GM19043 (cell line): ENCODE results near the gene ADAMTS3.

Experiments used
- ATAC-seq: cut with Tn5 transposase; IDR thresholded peaks from one replicate; pipeline ENCODE4 v1.9.1; 2021; ENCODE audit warnings: low read depth; ENCODE audit not compliant: unreplicated experiment

ADAMTS3 gene

GRCh38 chr4:72568959-72569718 is at the start of gene ADAMTS3:
Gene ADAMTS3, minus strand, starts transcription at chr4:72569221. Its CDS starts 459 bp downstream, at chr4:72568762.
- no peak for ATAC-seq

GRCh38 chr4:72613959-72614358 is 44.9 kb upstream of the ADAMTS3 start:
- ATAC-seq = no peak

GRCh38 chr4:72606751-72607150 is 37.7 kb upstream of the ADAMTS3 start:
- no peak for ATAC-seq

DNA sequence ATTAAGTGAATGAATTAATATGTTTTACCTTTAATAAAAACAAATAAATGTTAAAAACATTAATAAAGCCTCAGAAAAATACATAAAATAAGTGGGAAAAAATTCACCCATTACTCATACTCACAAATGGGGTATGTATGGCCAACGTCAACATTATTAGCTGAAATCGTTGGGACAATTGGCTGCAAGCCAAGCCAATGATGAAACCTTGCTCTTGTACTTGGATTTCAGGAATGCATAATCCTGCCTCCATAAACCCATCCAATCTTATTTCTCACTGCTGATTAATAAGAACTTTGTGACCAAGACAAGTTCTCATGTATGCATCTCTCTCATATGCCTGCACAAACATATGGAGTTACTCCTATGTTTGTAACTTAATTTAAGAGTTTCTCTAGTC is 35.3 kb upstream of the ADAMTS3 start:
- ATAC-seq = no peak

DNA sequence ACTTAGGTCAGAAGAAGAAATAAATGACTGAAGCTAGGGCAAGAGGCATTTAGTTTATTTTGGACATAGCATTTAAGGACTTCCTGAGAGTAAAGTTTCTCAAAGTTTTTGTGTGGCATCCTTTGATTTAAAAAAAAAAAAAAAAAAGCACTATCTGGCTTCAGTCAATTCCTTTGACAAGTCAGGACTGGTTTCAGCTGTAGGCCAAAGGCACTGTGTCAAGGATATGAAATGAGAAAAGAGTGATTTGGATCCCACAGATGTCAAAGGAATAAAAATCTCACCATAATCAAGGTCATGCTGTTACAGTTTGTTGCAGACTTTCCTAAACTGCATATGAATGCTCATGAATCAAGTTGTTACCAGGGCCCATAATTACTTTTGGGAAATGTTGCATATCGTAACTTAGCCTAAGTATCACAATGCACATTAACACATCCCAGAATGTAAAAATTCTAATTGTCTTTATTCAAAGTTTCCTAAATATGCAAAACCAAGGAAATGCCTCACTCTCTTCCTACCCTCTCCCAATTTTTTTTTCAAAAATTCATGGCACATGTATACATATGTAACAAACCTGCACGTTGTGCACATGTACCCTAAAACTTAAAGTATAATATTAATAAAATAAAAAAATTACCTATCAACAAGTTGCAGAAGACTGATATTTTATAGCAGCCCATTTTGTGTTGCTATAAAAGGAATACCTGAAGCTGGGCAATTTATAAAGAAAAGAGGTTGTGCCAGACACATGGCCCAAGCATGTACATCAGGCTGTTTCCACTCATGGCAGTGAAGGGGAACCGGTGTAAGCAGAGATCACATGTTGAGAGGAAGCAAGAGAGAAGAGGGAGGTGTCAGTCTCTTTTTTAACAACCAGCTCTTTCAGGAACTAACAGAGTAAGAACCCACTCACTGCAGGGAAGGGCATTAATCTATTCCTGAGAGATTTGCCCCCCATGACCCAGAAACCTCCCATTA is 33.7 kb upstream of the ADAMTS3 start:
- no peak for ATAC-seq

DNA sequence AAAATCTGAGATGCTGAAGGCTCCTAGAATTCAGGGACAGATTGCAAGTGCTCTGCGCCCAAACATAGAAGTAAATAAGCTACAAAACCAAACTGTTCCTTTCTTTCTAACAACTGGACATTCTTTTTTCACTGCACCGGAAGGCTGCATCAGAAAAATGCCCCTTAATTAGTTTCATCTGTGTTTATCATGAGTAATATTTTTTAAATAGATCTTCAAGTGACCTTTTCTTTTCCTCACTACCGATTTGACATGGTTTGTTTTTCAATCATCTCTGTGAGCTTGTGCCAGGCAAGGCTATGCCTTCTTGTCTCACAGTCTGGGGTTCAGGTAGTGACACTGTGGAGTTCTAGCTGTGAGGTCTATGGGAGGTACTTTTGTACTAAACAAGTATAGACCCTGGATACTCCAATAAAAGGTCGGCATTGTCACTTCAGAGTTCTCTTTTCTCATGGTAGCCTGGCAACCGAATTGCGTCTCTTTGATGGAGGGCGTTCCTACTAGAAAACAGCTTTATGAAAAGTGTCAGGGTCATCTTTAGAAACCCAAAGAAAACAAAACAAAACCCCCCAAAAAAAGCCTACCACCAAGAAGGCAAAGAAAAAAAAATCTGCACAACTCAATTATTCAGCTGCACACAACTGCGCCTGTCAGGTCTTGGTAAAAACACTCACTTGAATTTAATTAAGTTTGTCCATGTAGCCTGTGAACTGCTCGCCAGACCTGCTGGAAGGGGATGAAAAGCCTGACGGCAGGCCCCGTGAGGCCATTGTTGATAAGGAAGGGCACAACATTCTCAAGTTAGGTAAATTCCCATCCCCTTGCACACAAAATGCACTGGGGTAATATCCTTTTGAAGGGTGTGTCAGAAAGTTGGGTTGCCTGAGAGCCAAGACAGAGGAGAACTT is 22.8 kb upstream of the ADAMTS3 start:
- no peak for ATAC-seq

DNA sequence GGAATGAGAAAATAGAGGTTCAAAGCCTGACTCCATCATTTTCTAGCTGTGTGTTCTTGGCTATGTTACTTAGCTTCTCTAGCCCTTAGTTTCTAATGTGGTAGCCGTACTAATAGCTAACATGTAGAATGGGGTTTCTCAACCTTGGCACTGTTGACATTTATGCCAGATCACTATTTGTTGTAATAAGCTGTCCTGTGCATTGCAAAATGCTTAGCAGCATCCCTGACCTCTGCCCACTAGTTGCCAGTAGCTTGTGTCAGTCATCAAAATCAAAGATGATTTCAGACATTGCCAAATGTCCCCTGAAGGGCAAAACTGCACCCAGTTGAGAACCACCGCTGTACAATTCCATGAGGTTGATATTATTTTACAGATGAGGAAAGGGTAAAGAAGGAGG is 18.3 kb upstream of the ADAMTS3 start:
- ATAC-seq = no peak

GRCh38 chr4:72582853-72583252 is 13.8 kb upstream of the ADAMTS3 start:
- ATAC-seq = no peak

DNA sequence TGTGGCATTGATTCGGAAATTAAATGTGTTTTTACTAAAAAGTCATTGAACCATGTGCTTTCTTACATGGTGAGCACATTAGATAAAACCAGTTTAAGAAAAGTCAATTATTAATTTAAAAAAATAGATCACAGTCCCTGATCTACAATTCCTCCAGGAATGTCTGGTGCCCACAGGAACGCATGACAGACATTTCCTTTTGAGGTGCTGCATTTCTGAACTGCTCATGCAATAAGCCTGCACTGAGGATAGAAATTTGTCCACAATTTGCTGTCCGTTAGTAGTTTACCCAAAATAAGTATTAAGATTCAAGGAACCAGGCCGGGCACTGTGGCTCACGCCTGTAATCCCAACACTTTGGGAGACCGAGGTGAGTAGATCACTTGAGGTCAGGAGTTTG is 8.2 kb upstream of the ADAMTS3 start:
- no peak for ATAC-seq

DNA sequence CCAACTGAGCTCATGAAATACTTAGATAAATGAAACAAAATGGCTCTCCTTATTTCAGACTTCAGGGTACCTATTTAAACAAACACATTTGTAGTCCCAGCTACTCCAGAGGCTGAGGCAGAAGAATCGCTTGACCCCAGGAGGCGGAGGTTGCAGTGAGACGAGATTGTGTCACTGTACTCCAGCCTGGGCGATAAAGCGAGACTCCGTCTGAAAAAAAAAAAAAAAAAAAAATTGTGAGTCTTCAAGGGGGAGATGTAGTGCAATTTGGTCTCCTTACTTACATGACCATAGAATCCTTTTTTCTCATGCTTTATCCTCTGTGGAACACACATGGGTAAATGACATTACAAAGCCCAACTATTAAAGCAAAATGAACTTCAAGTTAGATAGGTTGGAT is 2.3 kb upstream of the ADAMTS3 start:
- ATAC-seq = no peak

GRCh38 chr4:72569719-72570235 is 756 bp upstream of the ADAMTS3 start:
- no peak for ATAC-seq

DNA sequence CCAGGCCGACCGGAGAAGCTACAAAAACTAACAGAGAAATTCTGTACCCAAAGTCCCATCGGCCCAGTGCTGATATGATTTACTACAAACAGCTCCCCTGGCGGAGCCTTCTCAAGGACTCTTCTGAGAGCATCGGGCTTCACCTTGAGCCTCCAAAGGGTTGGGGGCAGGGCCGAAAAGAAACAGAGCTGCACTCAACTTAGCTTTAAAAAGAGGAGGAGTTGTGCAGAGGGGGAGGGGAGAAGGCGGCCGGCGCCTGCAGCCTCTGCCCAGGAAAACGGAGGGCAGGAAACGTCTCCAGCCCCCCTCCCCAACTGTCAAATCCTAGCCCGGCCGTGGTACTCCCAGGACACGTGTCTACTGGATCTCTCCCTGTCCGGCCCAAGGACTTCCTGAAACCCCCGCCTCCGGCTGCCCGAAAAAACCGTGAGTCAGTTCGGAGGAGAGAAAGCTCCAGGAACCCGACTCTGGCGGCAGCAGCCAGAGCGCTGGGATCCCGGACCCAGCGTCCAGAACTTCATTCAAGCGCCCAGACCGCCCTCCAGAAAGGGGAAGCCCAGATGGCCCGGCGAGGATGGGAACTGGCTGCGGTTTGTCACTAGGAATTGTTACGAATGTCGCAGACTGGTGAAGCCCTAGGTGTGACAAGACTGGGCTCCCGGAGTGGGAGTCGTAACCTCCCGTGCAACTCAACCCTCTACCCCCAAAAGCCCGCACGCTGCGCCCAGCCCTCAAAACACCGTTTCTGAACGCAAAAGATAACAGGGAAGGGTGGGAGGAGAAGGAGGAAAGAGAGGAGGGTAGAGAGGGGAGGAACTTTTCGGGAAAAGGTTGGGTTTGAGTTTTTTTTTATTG is 973 bp downstream of the ADAMTS3 start:
- no peak for ATAC-seq

- no peak for ATAC-seq
Measured at GRCh38 chr4:72567036-72567435, 2.0 kb downstream of the ADAMTS3 start.

DNA sequence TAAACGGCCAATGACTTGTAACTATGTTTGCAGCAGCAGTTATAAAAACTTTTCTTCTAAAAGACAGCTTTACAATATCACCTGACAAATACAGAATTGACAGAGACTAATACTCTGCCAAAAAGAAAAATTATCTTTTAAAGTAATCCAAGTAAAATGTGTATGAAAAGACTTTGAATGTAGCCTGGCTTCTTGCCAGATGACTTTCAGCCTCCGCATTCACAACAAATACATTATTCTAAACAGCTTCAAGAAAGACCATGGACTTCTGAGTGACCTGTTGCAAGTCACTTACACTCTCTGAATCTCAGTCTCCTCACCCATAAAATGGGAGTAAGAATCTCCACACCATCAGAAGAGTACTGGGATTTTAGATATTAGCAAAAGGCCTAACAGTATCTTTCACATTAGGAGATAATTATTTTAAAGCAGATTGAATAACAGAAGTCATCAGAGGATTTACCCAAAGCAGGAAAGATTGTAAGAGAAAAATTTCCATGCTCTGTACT is 2.5 kb downstream of the ADAMTS3 start:
- no peak for ATAC-seq

DNA sequence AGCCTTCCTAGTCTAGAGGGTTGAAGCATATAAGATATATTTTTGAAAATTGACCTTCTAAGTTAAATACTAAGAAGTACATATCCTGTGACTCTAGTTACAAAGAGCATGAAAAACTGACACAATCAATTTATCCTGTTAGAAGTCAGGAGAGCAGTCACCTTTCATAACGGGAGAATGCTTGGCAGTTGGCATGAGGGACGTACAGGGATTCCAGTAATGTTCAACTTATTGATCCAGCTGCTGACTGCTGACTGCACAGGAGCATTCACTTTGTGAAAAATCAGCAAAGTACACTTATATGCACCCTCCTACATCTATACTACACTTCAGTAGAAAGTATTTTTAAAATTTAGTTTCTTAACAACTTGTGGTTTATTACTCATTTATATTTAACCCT is 4.2 kb downstream of the ADAMTS3 start:
- no peak for ATAC-seq

DNA sequence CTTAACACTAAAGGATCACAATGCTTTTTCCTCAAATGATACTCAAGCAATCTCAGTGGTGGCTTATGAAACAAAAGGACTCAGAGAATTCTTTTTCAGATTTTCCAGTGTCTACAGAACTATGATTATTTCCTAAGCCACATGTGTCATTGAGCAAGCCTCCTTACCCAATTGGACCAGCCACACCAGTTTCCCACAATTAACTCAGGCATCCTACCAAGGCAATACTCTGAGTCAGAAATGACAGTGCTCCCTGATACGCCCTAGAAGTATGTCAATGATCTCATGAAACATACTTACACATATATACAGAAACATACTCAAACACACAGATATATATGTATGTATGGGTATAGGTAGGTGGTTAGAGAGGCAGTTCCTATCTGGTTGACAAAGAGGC is 4.8 kb downstream of the ADAMTS3 start:
- ATAC-seq = no peak

DNA sequence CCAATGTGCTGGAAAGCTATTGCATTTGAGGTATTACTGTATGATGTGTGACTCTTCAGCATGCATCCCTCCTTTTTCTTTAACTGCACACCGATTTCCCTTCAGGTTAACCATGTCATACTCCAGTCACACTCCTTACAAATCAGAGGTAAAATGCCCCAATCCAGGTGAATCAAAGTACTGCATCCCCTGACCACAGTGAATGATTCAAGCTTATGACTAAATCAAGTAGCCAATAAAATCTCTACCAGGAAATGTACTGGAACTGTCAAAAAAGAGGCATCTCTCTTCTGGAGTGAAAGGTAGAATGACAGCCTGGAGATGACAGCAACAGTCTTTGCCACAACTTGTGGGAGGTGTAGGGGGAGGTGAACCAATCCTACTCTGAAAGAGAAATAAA is 10.4 kb downstream of the ADAMTS3 start:
- ATAC-seq = no peak

DNA sequence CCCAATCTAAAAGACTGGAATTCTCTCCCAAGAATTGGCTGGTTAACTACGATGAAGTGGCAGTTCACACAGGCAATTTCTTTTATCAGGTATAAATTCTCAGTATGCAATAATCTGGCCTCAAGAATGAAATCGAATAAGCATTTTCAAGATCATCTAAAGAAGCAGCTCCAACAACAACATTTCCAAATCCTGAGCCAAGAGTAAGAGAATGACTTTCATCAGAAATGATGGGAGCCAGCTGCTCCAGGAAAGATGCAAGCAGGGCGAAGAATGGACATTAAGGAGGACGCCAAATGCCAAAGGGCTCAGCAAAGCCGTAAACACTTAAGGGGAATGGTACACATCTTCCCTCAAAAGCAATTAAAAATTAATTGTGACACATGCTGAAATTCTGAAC is 12.0 kb downstream of the ADAMTS3 start:
- no peak for ATAC-seq

DNA sequence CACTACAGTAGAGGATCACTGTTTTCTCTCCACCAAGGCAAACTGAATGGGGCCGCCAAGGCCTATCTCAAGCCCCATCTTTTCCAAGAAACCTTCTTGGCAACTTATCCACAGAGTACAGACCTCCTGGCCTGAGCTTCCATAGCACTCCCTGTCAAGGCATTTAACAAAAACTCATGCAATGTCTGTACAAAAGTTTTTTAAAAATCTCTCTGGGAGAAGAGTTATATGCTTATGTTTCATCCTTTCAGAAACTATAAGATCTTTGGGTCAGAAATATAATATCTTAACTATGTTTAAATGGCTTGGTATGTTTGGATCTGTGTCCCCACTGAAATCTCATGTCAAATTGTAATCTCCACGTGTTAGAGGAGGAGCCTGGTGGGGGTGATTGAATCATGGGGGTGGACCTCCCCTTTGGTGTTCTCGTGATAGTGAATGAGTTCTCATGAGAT is 13.6 kb downstream of the ADAMTS3 start:
- no peak for ATAC-seq
